ENCODE data around the gene PGLYRP4. TPM values are rescaled to one million over a fixed set of nuclear protein-coding genes. Genes with fewer than 3 reads are reported as not detected.
"Not testable (repeated sequence)": the region's sequence is repeated elsewhere in the genome, so short reads cannot be mapped to it uniquely, and the experiment has no call there.

The PGLYRP4 gene
- total RNA-seq, 2 donors from 2014 or later, result not detected

GRCh38 chr1:153322568-153322967 is 26.1 kb downstream of the PGLYRP4 start:
- no peak overlapping the region for H3K4me3 Mint-ChIP-seq
- no peak overlapping the region for H3K27ac Mint-ChIP-seq
- DNase-seq (ENCODE audit: low spot score) (no peak), ATAC-seq (no peak)
- H3K36me3 Mint-ChIP-seq, result peaks cover 9% of the 10 kb centered on the region
- no peaks in the 10 kb centered on the region for H3K4me1 Mint-ChIP-seq (ENCODE audit: low read depth in 2 of 2)
- peaks cover 16 to 30% of the 10 kb centered on the region in 2 donors for H3K27me3 Mint-ChIP-seq
- H3K9me3 Mint-ChIP-seq, result no peaks in the 10 kb centered on the region

- DNase-seq (ENCODE audit: low spot score); H3K4me3 Mint-ChIP-seq; ATAC-seq; H3K9me3 Mint-ChIP-seq; H3K36me3 Mint-ChIP-seq; H3K27ac Mint-ChIP-seq; H3K4me1 Mint-ChIP-seq (ENCODE audit: low read depth in 2 of 2): not testable (repeated sequence)
- peaks cover 29 to 64% of the 10 kb centered on the region in 2 donors for H3K27me3 Mint-ChIP-seq
These were observed 30.5 kb downstream of the PGLYRP4 start for GRCh38 chr1:153318145-153318544.

- not testable (repeated sequence) for H3K4me3 Mint-ChIP-seq; DNase-seq (ENCODE audit: low spot score); H3K4me1 Mint-ChIP-seq (ENCODE audit: low read depth in 2 of 2); ATAC-seq; H3K36me3 Mint-ChIP-seq; H3K9me3 Mint-ChIP-seq; H3K27ac Mint-ChIP-seq
- H3K27me3 Mint-ChIP-seq, result peaks cover 23 to 59% of the 10 kb centered on the region in 2 donors
These were observed 32.6 kb downstream of the PGLYRP4 start for GRCh38 chr1:153316013-153316412.

DNA sequence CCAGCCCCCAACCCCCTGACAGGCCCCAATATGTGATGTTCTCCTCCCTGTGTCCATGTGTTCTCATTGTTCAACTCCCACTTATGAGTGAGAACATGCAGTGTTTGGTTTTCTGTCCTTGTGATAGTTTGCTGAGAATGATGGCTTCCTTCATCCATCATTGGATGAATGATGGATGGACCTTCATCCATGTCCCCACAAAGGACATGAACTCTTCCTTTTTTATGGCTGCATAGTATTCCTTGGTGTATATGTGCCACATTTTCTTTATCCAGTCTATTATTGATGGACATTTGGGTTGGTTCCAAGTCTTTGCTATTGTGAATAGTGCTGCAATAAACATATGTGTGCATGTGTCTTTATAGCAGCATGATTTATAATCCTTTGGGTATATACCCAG is 34.3 kb downstream of the PGLYRP4 start:
- H3K27ac Mint-ChIP-seq; ATAC-seq; H3K4me3 Mint-ChIP-seq; H3K4me1 Mint-ChIP-seq (ENCODE audit: low read depth in 2 of 2); H3K36me3 Mint-ChIP-seq; DNase-seq (ENCODE audit: low spot score); H3K9me3 Mint-ChIP-seq: not testable (repeated sequence)
- peaks cover 20 to 59% of the 10 kb centered on the region in 2 donors for H3K27me3 Mint-ChIP-seq

GRCh38 chr1:153313288-153313687 is 35.4 kb downstream of the PGLYRP4 start:
- Mint-ChIP-seq H3K4me3 (no peak overlapping the region), H3K36me3 (no peaks in the 10 kb centered on the region), H3K27me3 (peaks cover 17 to 57% of the 10 kb centered on the region in 2 donors), H3K27ac (no peak overlapping the region), H3K9me3 (no peaks in the 10 kb centered on the region), H3K4me1 (ENCODE audit: low read depth in 2 of 2) (no peaks in the 10 kb centered on the region)
- ATAC-seq, result no peak
- no peak for DNase-seq (ENCODE audit: low spot score)

- H3K4me1 Mint-ChIP-seq (ENCODE audit: low read depth in 2 of 2), result no peaks in the 10 kb centered on the region
- no peaks in the 10 kb centered on the region for H3K36me3 Mint-ChIP-seq
- H3K27me3 Mint-ChIP-seq, result peaks cover 19 to 57% of the 10 kb centered on the region in 2 donors
- H3K27ac Mint-ChIP-seq, result no peak within 1 kb of the TSS
- ATAC-seq (no peak), DNase-seq (ENCODE audit: low spot score) (no peak)
- no peak within 1 kb of the TSS for H3K4me3 Mint-ChIP-seq
- no peaks in the 10 kb centered on the region for H3K9me3 Mint-ChIP-seq
These were observed 36.0 kb downstream of the PGLYRP4 start, which contains the start of gene PGLYRP3 for GRCh38 chr1:153312570-153313186. TSS of gene PGLYRP3 (minus strand) at chr1:153312952. CDS start at chr1:153310665, 2,287 bp downstream.

DNA sequence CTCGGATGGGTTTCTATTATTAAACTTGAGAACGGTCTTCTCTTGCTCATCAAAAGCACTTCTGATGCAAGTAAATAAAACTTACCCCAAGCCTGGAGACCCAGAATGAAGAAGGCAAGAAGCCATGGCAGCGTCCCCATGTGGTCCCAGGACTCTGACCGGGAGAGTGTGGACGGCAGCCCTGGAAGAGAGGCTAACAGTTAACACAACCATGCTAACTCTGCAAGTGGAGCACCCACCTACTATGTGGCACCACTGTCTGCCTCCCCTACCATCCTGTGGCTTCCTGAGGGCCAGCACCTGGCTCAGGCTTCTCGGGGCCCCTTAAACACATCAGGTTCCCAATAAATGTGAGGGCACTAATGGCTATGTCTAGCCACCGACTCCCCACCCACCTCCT is 38.1 kb downstream of the PGLYRP4 start:
- Mint-ChIP-seq H3K4me3 (no peak overlapping the region), H3K9me3 (no peaks in the 10 kb centered on the region), H3K4me1 (ENCODE audit: low read depth in 2 of 2) (no peaks in the 10 kb centered on the region), H3K27me3 (peaks cover 17 to 42% of the 10 kb centered on the region in 2 donors), H3K36me3 (no peaks in the 10 kb centered on the region), H3K27ac (no peak overlapping the region)
- no peak for ATAC-seq
- DNase-seq (ENCODE audit: low spot score), result no peak

GRCh38 chr1:153309441-153309840 is 39.2 kb downstream of the PGLYRP4 start:
- Mint-ChIP-seq H3K27me3 (peaks cover 16 to 31% of the 10 kb centered on the region in 2 donors), H3K4me1 (ENCODE audit: low read depth in 2 of 2) (no peaks in the 10 kb centered on the region), H3K36me3 (no peaks in the 10 kb centered on the region), H3K9me3 (no peaks in the 10 kb centered on the region), H3K27ac (no peak overlapping the region), H3K4me3 (no peak overlapping the region)
- DNase-seq (ENCODE audit: low spot score) (no peak), ATAC-seq (no peak)

DNA sequence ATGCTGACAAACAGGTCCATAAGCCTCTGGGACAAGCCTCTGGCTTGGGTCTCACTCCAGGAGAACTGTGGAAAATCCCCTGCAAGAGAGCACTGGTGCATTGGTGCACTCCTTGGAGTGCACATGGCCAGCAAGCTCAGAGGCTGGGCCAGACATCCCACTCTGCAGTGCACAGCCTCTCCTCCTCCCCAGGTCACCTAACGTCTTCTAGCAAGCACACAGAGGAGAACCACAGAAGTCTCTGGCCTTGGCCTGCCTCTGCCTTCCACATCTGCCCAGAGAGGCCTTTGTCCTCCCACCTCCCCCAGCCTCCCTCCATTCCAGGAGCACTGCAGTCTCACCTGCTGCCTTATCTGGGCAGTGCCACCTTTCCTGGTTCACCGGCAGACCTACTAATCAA is 40.1 kb downstream of the PGLYRP4 start:
- no peak overlapping the region for H3K27ac Mint-ChIP-seq
- H3K4me3 Mint-ChIP-seq, result no peak overlapping the region
- DNase-seq (ENCODE audit: low spot score) (no peak), ATAC-seq (no peak)
- no peaks in the 10 kb centered on the region for H3K36me3 Mint-ChIP-seq
- H3K27me3 Mint-ChIP-seq, result peaks cover 16 to 29% of the 10 kb centered on the region in 2 donors
- no peaks in the 10 kb centered on the region for H3K4me1 Mint-ChIP-seq (ENCODE audit: low read depth in 2 of 2)
- H3K9me3 Mint-ChIP-seq, result no peaks in the 10 kb centered on the region

GRCh38 chr1:153307221-153307600 is 41.4 kb downstream of the PGLYRP4 start:
- ATAC-seq, result no peak
- peaks cover 12 to 16% of the 10 kb centered on the region in 2 donors for H3K27me3 Mint-ChIP-seq
- no peak overlapping the region for H3K27ac Mint-ChIP-seq
- H3K9me3 Mint-ChIP-seq, result no peaks in the 10 kb centered on the region
- H3K4me3 Mint-ChIP-seq, result no peak overlapping the region
- H3K36me3 Mint-ChIP-seq, result no peaks in the 10 kb centered on the region
- DNase-seq (ENCODE audit: low spot score), result no peak
- H3K4me1 Mint-ChIP-seq (ENCODE audit: low read depth in 2 of 2), result no peaks in the 10 kb centered on the region

DNA sequence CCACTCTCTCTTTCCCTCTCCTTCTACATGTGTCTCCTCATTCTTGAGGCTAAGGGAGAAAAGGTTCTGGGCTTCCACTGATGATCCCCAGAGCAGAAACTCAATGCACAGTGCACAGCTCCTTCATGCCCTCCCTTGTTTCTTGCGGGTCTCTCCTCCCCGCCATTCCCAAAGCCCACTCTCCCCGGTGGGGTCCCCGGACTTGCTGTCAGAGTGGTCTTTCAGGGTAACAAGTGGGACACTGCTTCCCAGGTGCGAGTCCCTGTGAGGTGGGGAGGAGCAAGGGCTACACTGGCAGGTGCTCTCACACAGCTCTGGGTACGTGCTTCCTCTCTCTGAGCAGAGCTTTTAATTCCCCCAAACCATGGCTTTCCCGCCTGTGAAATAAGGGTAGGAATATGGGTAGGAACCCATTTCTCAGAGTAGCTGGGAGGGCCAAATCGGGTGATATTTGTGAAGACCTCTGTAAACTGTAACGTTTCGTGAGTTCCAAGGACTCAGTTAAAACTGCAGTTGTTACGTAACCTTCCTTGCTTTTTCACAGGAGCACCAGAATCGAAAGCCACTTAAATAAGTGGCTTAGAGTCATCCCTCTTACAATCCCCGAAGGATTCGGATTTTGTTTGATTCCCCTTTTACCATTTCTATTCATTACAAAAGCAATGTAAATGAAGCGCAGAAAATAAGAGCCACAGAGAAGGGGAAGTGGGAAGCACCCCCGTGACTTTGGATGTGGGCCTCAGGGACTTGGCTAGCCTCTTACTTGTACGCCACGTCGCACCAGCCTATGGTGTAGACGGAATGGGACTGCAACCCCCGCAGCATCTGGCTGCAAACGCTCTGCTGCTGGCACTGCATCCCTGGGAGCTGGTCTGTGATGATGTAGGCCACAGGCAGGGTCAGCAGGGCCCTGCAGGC is 42.1 kb downstream of the PGLYRP4 start:
- ATAC-seq (no peak), DNase-seq (ENCODE audit: low spot score) (no peak)
- no peak overlapping the region for H3K4me3 Mint-ChIP-seq
- no peaks in the 10 kb centered on the region for H3K36me3 Mint-ChIP-seq
- peaks cover 12 to 13% of the 10 kb centered on the region in 2 donors for H3K27me3 Mint-ChIP-seq
- H3K4me1 Mint-ChIP-seq (ENCODE audit: low read depth in 2 of 2), result no peaks in the 10 kb centered on the region
- H3K27ac Mint-ChIP-seq, result no peak overlapping the region
- H3K9me3 Mint-ChIP-seq, result no peaks in the 10 kb centered on the region

DNA sequence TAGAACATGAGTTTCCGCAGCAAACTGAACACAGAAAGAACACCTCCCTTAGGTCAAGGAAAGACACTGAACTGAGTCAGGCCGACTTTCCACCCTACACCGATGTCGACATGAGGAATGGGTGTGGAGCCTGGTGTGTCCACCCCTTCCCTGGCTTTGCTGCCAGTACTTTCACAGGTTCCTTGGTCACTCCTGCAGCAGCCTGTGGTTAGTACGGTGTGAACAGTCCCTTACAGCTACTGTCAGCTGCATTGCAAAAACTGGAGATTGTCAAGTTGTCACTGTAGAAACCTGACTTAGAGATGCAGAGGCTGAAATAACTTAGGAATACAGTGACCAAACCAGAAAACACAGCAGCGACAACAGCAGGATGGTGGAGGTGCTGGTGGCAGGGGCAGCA is 43.0 kb downstream of the PGLYRP4 start:
- Mint-ChIP-seq H3K4me3 (no peak overlapping the region), H3K36me3 (no peaks in the 10 kb centered on the region), H3K9me3 (no peaks in the 10 kb centered on the region), H3K4me1 (ENCODE audit: low read depth in 2 of 2) (no peaks in the 10 kb centered on the region), H3K27me3 (peaks cover 12 to 13% of the 10 kb centered on the region in 2 donors), H3K27ac (no peak overlapping the region)
- ATAC-seq, result no peak
- DNase-seq (ENCODE audit: low spot score), result no peak

DNA sequence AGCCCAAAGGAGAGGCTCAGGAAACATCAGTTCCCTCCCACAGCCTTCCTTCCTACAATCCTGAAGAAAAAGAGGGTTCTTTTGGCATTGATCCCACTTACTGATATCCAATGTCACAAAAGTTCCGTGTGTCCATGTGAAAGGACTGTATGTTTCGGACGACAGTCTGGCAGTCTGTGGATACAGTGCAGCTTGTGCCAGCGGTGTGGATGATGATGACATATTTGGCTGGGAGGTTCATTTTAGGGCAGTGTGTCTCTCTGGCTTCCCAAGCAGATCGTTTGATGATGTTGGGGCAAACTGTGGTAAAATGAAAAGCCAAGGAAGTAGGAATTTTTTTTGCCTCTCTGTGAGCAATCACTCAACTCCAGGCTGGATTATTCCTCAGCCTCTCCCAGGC is 46.3 kb downstream of the PGLYRP4 start:
- no peaks in the 10 kb centered on the region for H3K9me3 Mint-ChIP-seq
- no peak for ATAC-seq
- no peak overlapping the region for H3K27ac Mint-ChIP-seq
- no peak overlapping the region for H3K4me3 Mint-ChIP-seq
- no peaks in the 10 kb centered on the region for H3K4me1 Mint-ChIP-seq (ENCODE audit: low read depth in 2 of 2)
- DNase-seq (ENCODE audit: low spot score), result no peak
- H3K36me3 Mint-ChIP-seq, result no peaks in the 10 kb centered on the region
- peaks cover 12 to 17% of the 10 kb centered on the region in 2 donors for H3K27me3 Mint-ChIP-seq

DNA sequence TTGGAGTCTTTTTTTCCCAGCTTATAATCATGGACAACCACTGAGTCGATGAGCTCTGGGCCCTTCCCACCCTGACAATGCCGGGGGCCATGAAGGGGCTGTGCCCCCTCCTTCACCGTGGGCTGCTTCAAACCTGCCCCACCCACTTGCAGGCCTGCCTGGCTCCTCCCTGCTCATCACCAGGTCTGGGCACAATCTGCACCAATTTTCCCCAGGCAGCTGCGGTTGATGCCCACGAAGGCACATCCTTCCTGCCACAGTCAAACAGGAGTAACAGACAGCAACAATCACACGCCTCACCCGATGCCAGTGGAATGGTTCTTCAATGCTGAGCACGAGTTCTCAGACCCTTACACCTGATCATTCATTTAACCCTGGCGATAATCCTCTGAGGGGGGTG is 54.8 kb downstream of the PGLYRP4 start:
- ATAC-seq (no peak), DNase-seq (ENCODE audit: low spot score) (no peak)
- Mint-ChIP-seq H3K27me3 (peaks cover 8 to 22% of the 10 kb centered on the region in 2 donors), H3K4me1 (ENCODE audit: low read depth in 2 of 2) (peaks cover 8% of the 10 kb centered on the region in 2 donors), H3K9me3 (no peaks in the 10 kb centered on the region), H3K36me3 (no peaks in the 10 kb centered on the region), H3K4me3 (no peak overlapping the region), H3K27ac (no peak overlapping the region)
